Kidney tubule cell (primary cell): ENCODE measurements around the gene LEPROT.
"Not testable (repeated sequence)": the region's sequence is repeated elsewhere in the genome, so short reads cannot be mapped to it uniquely, and the experiment has no call there.

ENCODE experiments used
- DNase-seq: peaks from one replicate; pipeline ENCODE4 v3.0.0-alpha.2; 2018; ENCODE audit warnings: low spot score

LEPROT gene

DNA sequence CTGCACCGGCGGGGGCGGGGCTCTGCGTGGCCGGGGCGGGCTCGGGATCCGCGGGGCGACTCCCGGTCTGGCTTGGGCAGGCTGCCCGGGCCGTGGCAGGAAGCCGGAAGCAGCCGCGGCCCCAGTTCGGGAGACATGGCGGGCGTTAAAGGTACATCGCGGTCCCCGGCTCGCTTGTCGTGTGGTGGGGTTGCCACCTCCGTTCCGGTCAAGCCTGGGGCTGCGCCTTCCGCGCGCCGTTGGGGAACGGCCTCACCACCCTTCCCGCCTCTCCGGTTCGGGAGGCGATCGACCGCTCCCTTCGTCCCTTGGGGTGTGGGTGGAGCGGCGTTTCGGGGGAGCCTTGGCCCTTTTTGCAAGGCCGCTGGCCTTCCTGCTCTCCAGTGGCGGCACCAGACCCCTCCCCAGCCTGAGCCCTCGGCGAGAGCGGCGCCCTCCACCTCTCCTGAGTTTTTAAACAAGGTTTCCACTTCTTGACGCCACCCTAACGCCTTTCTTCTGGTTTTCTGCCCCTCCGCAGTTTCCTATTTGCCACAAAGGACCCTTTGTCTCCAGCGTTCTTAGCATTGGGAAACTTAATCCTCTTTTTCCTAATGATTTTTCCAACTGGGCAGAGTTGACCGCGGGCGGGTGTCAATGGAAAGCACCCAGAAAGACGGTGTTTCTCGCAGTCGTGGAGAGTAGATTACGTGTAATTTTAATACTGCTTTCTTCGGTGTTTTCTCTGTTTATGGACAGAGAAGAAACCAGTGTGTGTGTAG lies at the start of gene LEPROT, which contains the start of gene LEPR:
Gene LEPROT (plus strand): TSS at position 79 of the 761 bp plus-strand sequence. CDS start 57 bp downstream, at position 136.
Gene LEPR (plus strand): TSS at position 79 of the 761 bp plus-strand sequence. CDS start 144,898 bp downstream, outside the sequence.
- no peak for DNase-seq

DNA sequence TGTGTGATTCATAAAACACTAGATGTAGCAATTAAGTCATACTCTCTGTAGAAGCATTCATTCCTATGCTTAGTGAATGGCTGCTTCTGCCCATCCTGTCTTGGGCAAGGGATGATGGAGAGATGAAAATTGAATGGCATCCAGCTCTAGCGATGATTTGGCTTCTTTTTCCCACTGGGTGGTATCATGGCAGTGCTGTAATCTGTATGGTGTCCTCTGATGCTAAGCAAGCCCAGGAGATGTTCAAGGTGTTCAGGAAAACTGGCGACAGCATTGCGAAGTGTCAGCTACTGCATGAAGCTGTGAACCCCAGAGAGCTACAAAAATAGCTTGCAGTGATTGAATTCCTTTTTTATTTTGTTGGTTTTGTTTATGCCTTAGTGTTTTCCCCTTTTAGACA lies 48.9 kb upstream of the LEPROT start:
- no peak for DNase-seq

- no peak for DNase-seq
These were observed 47.9 kb upstream of the LEPROT start for GRCh38 chr1:65372557-65372956.

GRCh38 chr1:65377496-65378246 lies 42.8 kb upstream of the LEPROT start:
- DNase-seq, result no peak

DNA sequence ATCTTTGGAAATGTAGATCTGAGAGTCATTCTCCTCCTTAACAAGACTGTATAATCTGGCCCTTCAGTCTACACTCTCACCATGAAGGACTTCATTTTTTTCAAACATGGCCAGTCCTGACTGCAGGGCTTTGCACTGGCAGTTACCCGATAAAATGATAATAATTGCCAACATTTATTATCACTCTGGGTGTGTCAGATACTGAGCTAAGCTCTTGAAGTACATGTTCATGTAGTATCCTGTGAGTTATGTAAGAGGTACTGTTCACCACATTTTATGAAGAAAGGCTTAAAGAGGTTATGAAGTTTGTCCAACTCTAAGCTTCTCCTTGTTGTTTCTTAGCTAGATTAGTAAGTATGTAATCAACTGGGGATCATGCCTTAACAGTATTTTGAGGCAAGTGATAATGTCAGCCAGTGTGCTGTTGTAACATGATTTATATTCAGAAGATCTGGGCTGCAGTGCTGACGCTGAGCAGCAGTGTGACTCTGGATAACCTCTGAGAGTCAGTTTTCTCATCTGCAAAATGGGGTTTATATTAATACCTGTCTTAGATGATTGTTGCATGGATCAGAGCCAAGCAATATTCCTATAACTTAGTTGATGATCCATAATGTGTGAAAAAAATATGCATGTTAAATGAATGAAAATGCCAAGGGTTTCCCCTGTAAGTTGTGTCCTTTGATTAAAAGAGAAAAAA lies 42.1 kb upstream of the LEPROT start:
- no peak for DNase-seq

DNA sequence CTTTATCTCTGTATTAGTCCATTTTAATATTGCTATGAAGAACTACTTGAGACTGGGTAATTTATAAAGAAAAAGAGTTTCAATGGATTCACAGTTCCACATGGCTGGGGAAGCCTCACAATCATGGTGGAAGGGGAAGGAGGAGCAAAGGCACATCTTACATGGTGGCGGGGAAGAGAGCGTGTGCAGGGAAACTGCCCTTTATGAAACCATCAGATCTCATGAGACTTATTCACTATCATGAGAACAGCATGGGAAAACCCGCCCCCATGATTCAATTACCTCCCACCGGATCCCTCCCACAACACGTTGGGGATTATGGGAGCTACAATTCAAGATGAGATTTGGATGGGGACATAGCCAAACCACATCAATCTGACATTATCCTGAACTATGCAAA lies 36.0 kb upstream of the LEPROT start:
- not testable (repeated sequence) for DNase-seq

DNA sequence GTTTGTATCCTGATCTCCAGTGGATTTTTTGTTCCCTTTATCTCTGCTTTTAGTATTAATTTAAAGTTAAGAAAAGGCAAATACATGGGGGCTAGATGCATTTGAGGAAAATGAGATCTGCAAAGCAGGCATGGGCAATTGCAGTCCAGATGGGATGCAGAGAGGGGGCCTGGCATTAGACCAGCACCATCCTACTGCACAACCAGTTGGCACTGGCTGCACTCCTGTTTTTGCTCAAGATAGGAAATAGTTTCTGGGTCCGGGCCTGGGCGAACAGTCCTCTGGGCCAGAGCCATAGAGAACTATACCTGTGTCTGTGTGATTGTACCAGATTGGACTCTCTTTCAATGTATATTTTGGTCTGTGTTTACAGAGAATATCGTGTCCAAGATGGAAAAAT lies 34.0 kb upstream of the LEPROT start:
- DNase-seq, result no peak

GRCh38 chr1:65387821-65388220 lies 32.6 kb upstream of the LEPROT start:
- DNase-seq, result peak; percentile 69

GRCh38 chr1:65388908-65389695 lies 31.4 kb upstream of the LEPROT start:
- DNase-seq, result peak; percentile 16

GRCh38 chr1:65392497-65392896 lies 28.0 kb upstream of the LEPROT start:
- no peak for DNase-seq

DNA sequence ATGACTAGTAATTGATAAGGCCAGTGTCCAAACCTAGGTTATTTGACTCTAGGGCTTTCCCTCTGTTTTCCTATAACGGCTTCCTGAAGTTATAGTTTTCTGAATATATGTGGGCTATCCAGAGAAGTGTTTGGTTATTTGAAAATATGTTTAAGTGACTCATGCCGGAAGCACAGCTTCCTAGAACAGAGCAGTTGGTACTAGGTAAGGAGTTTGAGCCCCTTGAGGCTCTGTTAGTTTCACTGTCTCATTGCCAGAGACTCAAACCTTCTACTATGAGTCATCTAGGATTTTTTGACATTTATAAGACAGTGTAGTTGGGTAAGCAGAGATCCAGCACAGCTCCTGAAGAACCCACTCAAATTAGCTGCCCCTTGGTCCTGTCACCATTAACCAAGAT lies 27.1 kb upstream of the LEPROT start:
- peak; percentile 81 for DNase-seq

DNA sequence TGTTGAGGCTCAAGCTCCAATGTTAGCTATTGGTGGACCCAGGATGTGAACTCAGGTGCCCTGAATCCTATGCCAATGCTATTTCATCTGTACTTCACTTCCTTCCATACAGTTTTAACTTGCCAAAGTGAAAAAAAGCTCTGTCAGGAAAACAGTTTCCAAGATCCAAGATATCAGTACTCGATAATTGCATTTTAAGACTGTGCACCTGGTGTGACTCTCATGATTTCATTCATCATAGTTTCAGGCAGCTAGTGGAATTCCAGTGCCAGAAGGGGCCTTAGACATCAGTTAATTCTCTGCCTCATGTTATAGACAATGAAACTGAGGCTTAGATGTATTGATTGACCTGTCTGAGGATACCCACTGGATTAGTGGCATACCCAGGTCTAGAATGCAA lies 26.5 kb upstream of the LEPROT start:
- no peak for DNase-seq

DNA sequence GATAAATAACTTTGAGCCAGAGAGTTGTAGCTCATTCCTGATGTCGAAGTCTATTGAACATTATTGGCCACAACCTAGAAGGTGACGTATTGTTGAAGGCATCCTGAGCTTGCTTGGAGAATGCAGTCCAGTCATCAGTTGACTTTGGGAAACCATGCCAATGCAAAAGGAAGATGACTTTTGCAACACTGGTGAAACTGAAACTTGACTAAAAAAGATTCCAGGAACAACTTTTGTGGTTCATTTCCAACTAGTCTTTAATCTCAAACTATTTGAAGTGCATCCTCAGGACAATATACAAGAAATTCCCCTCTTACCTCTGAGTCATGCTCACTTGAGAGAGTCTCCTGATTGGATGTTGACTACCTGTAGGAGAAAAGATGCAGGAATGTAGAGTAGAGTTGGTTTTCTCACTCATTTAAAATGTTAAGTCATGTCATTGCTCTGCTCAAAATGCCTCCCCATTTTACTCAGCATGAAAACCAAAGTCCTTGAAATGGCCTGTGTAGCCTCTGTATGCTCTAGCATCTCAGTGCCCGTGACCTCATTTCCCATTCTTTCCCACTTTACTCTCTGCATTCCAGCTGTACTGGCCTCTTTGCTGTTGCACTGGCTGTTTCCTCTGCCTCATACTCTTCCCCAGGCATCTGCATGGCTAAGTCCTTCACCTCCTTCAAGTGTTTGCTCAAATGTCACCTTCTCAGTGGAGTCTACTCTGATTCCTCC lies 24.4 kb upstream of the LEPROT start:
- DNase-seq, result peak; percentile 97

DNA sequence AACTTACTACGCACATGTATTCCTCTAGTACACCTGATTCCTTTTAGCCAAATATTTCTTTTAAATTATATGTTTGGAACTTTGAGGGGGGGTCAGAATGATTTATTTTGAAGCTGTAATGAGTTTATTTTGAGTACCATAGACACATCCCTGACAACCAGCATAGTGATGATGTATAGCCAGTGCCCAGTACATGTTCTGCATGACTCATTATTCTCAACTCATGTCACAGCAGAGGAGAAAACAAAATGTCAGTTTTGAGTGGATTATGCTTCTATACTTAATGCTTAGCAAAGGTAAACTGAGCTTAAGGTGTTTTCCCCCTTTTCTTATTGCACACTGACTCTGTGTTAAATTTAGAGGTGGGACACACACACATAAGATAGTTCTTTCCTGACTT lies 22.4 kb upstream of the LEPROT start:
- no peak for DNase-seq

- DNase-seq, result no peak
These were observed 21.5 kb upstream of the LEPROT start for GRCh38 chr1:65399003-65399402.

- DNase-seq, result no peak
These were observed 18.9 kb upstream of the LEPROT start for GRCh38 chr1:65401612-65402011.

- no peak for DNase-seq
These were observed 15.5 kb upstream of the LEPROT start for GRCh38 chr1:65404941-65405340.

DNA sequence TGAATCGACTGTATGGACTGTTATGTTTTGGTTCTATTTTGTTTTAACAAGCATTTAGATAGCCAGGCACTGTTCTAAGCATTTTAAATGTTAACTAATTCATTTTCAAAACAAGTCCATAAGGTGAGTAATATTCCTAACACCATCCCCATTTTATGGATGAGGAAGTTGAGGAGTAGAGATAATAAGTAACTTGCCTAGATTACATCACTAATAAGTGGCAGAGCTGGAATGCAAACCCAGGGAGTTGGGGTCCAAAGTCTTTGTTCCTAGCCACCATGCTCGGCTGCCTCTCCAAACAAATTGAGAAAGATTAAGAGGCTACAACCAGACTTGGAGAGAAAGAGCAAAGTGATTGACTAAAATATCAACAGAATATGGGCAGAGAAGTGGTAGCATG lies 12.6 kb upstream of the LEPROT start:
- peak; percentile 85 for DNase-seq

- peak; percentile 28 for DNase-seq
These were observed 11.2 kb upstream of the LEPROT start for GRCh38 chr1:65409314-65409713.

DNA sequence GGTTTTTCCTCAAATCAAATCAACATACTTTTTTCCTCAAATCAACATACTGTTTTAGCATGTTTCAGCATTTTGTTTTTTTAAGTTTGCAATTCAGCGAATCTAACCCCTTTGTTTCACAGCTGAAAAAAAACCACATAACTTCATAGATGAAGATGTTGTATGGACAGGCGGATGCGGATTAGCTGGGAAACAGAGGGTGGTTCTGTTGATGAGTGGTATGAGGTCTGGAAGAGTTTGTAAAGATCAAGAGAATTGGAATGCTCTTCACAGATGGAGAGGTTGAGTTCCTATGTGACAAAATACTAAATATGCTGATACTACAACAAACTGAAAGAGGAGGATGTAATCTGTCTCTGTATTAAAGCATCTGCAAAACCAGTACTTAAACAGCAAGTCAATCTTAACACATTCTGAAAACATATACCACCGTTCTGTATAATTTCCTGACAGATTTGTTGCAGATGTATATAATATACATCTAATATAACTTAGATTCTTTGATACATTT lies 10.6 kb upstream of the LEPROT start:
- no peak for DNase-seq
